HepG2 (cell line): ENCODE results near the gene CD69.

ENCODE experiments used
- MED8 ChIP-seq: sonication (generic); formaldehyde crosslinking; IDR thresholded peaks from 2 replicates; pipeline ENCODE4 v1.8.1; 2023; ENCODE audit warnings: mild to moderate bottlenecking, missing genetic modification reagents; ENCODE audit not compliant: insufficient replicate concordance
- MIER2 ChIP-seq: IDR thresholded peaks from 2 replicates; pipeline ENCODE4 v1.6.1; 2016; ENCODE audit warnings: missing biosample characterization, missing genetic modification reagents
- RAD51 ChIP-seq: fragments of 450-650 bp; IDR thresholded peaks from 2 replicates; pipeline ENCODE4 v1.6.1; 2016; ENCODE audit warnings: borderline replicate concordance
- SP4 ChIP-seq: sonication (generic); formaldehyde crosslinking; IDR thresholded peaks from 2 replicates; pipeline ENCODE4 v1.8.1; 2023; ENCODE audit warnings: mild to moderate bottlenecking, missing genetic modification reagents
- ZBTB43 ChIP-seq: sonication (generic); formaldehyde crosslinking; conservative IDR thresholded peaks from 2 replicates; pipeline ENCODE4 v1.4.0; 2020; ENCODE audit warnings: missing genetic modification reagents
- ZNF33B ChIP-seq: sonication (generic); formaldehyde crosslinking; IDR thresholded peaks from 2 replicates; pipeline ENCODE4 v1.5.1; 2020; ENCODE audit warnings: mild to moderate bottlenecking, missing genetic modification reagents
- ZNF704 ChIP-seq: sonication (generic); formaldehyde crosslinking; IDR thresholded peaks from 2 replicates; pipeline ENCODE4 v1.8.1; 2023; ENCODE audit warnings: mild to moderate bottlenecking, inconsistent platforms, moderate library complexity, missing genetic modification reagents, borderline replicate concordance

- TF ChIP-seq ZBTB43 (CRISPR knock-in tag) (no peak), MIER2 (CRISPR knock-in tag) (no peak), MED8 (CRISPR knock-in tag) (no peak), ZNF704 (CRISPR knock-in tag) (no peak), SP4 (CRISPR knock-in tag) (no peak), ZNF33B (CRISPR knock-in tag) (no peak), RAD51 (no peak)
Observed at GRCh38 chr12:9727813-9728212, 32.9 kb downstream of the CD69 start.
